ENCODE results near the gene MAN1C1. TPM values are rescaled to one million over a fixed set of nuclear protein-coding genes. Genes with fewer than 3 reads are reported as not detected.

The MAN1C1 gene
- total and polyA plus RNA-seq, 2 donors (not counting 3 experiments of a cell fraction or from before 2014, with no cell fraction given), result 1.5 to 4.0 TPM

DNA sequence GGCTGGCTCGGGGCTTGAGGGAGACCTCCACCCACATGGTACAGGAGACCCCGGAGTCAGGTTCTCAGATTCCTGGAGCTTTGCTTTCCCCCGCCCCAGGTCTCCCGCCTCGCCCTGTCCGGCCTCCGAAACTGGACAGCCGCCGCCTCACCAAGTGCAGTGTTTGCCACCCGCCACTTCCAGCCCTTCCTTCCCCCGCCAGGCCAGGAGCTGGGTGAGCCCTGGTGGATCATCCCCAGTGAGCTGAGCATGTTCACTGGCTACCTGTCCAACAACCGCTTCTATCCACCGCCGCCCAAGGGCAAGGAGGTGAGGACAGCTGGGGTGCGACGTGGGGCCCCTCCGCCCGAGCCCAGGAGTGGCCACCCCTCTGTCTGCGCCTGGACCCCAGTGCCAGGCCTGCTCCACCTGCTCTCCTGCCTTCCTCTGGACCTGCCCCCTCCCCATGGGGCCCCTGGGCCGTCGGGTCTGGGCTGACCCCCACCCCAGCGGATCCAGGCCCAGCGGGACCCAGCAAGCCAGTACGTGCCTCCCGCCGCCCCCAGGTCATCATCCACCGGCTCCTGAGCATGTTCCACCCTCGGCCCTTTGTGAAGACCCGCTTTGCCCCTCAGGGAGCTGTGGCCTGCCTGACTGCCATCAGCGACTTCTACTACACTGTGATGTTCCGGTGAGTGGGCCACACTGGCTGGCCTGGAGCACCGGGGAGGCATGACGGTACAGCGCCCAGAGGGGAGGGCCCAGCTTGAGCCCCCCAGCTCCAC lies 192.1 kb downstream of the MAN1C1 start:
- no peaks in the 10 kb centered on the region for H3K9me1 ChIP-seq (replicated peaks; ENCODE audit: control insufficient read depth, extremely low read depth, insufficient read depth, low read length)
- H3K9me3 ChIP-seq (replicated peaks; ENCODE audit: control insufficient read depth, insufficient read depth, low read length), result no peaks in the 10 kb centered on the region
- peaks cover 13 to 47% of the 10 kb centered on the region in 2 experiments for H3K36me3 ChIP-seq (ENCODE audit: control insufficient read depth in 2 of 2, extremely low read depth in 1 of 2, insufficient read depth in 2 of 2, low read length in 2 of 2)
- peaks cover 26% of the 10 kb centered on the region for H3K4me1 ChIP-seq (ENCODE audit: control insufficient read depth, extremely low read depth, insufficient read depth, low read length)
- no peaks in the 10 kb centered on the region for H3K79me2 ChIP-seq (ENCODE audit: control insufficient read depth, insufficient read depth, low read length)
- DNase-seq (ENCODE audit: low read depth, low spot score) (no peak), FAIRE-seq (no peak)
- no peaks in the 10 kb centered on the region for H3K27me3 ChIP-seq (ENCODE audit: control insufficient read depth in 2 of 2, insufficient read depth in 2 of 2, low read length in 2 of 2)
- dilution Hi-C loops (cut with MboI; ENCODE audit: extremely low pct_ligation_motif_present, low sequenced_read_pairs), result no loop called here
- POLR2A ChIA-PET, result no interaction called here
- intact Hi-C loops (cut with micrococcal nuclease), result loop anchor here (10.0 kb wide), 2 partner anchors 374 to 574 kb away; partner anchors contain the start of genes MACO1 and SYF2
- TF ChIP-seq, protein P1, sequence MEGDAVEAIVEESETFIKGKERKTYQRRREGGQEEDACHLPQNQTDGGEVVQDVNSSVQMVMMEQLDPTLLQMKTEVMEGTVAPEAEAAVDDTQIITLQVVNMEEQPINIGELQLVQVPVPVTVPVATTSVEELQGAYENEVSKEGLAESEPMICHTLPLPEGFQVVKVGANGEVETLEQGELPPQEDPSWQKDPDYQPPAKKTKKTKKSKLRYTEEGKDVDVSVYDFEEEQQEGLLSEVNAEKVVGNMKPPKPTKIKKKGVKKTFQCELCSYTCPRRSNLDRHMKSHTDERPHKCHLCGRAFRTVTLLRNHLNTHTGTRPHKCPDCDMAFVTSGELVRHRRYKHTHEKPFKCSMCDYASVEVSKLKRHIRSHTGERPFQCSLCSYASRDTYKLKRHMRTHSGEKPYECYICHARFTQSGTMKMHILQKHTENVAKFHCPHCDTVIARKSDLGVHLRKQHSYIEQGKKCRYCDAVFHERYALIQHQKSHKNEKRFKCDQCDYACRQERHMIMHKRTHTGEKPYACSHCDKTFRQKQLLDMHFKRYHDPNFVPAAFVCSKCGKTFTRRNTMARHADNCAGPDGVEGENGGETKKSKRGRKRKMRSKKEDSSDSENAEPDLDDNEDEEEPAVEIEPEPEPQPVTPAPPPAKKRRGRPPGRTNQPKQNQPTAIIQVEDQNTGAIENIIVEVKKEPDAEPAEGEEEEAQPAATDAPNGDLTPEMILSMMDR (IDR thresholded peaks at IDR 0.05; ENCODE audit: extremely low read depth in 1 of 2, insufficient read depth in 1 of 2, low read depth in 1 of 2, low read length in 2 of 2), result no peak
- TF ChIP-seq MYC (IDR thresholded peaks at IDR 0.05; ENCODE audit: low read depth, low read length) (no peak), GATA2 (IDR thresholded peaks at IDR 0.05; ENCODE audit: insufficient read depth, insufficient read length, low read depth, low read length) (no peak), FOS (IDR thresholded peaks at IDR 0.05; ENCODE audit: borderline replicate concordance, insufficient read depth, low read length) (no peak), EZH2 (IDR thresholded peaks at IDR 0.05; ENCODE audit: borderline replicate concordance, low read depth, low read length, severe bottlenecking) (no peak), POLR2AphosphoS5 (IDR thresholded peaks at IDR 0.05; ENCODE audit: insufficient read depth, low read depth, low read length) (no peak), JUN (IDR thresholded peaks at IDR 0.05; ENCODE audit: borderline replicate concordance, insufficient read depth, insufficient read length, low read depth) (no peak), POLR2A (IDR thresholded peaks at IDR 0.05; ENCODE audit: low read depth, low read length) (no peak)
- TF ChIP-seq, protein P2, sequence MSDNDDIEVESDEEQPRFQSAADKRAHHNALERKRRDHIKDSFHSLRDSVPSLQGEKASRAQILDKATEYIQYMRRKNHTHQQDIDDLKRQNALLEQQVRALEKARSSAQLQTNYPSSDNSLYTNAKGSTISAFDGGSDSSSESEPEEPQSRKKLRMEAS (IDR thresholded peaks at IDR 0.05; ENCODE audit: insufficient read depth, insufficient read length), result no peak
- no peak overlapping the region for H3K27ac ChIP-seq (ENCODE audit: insufficient read depth, low read depth, low read length)
- CTCF ChIA-PET, result interaction anchor here (0.6 to 3.1 kb wide), 5 partner anchors 8 to 337 kb away, joined by 3 to 35 read pairs (median 8); partner anchors contain the start of genes MTFR1L and SELENON
- no peak overlapping the region for H3K9ac ChIP-seq (replicated peaks; ENCODE audit: extremely low read depth, insufficient read depth, low read length)
- H3K4me2 ChIP-seq (ENCODE audit: insufficient read depth, low read length), result no peak overlapping the region
- H2AFZ ChIP-seq (ENCODE audit: low read depth, low read length), result no peak overlapping the region
- H3K4me3 ChIP-seq (replicated peaks in 1 of 3; ENCODE audit: insufficient read depth in 1 of 3, low read depth in 1 of 3, low read length in 3 of 3), result no peak overlapping the region
- no TSS peak for BruUV-seq (replicated peaks)
- H4K20me1 ChIP-seq (replicated peaks; ENCODE audit: control insufficient read depth, extremely low read depth, insufficient read depth, low read length), result no peaks in the 10 kb centered on the region

Data from endothelial cell of umbilical vein (primary cell).